HG02571 (cell line): ENCODE data around the gene NTSR1.
A peak's percentile ranks its signal among the peaks of the same experiment; 100 is the strongest.

Source experiments
- ATAC-seq: cut with Tn5 transposase; IDR thresholded peaks from one replicate; pipeline ENCODE4 v1.9.1; 2021; ENCODE audit warnings: mild to moderate bottlenecking, moderate library complexity; ENCODE audit not compliant: unreplicated experiment

The NTSR1 gene

GRCh38 chr20:62737271-62737811 is 28.7 kb downstream of the NTSR1 start:
- ATAC-seq, result no peak

- ATAC-seq, result no peak
Measured at GRCh38 chr20:62738025-62738881, 29.6 kb downstream of the NTSR1 start.

GRCh38 chr20:62739067-62739466 is 30.4 kb downstream of the NTSR1 start:
- ATAC-seq, result no peak

- peak; percentile 23 for ATAC-seq
Measured at GRCh38 chr20:62739581-62740285, 31.1 kb downstream of the NTSR1 start.

GRCh38 chr20:62740286-62741141 is 31.9 kb downstream of the NTSR1 start:
- peak; percentile 56 for ATAC-seq

GRCh38 chr20:62741191-62741691 is 32.6 kb downstream of the NTSR1 start:
- no peak for ATAC-seq

GRCh38 chr20:62741701-62742491 is 33.3 kb downstream of the NTSR1 start:
- ATAC-seq, result no peak

- no peak for ATAC-seq
Measured at GRCh38 chr20:62742550-62742949, 33.9 kb downstream of the NTSR1 start.

- no peak for ATAC-seq
Measured at GRCh38 chr20:62742979-62743776, 34.5 kb downstream of the NTSR1 start.

GRCh38 chr20:62743777-62744317 is 35.2 kb downstream of the NTSR1 start:
- ATAC-seq, result no peak

- no peak for ATAC-seq
Measured at GRCh38 chr20:62744741-62745191, 36.1 kb downstream of the NTSR1 start.

GRCh38 chr20:62745279-62745951 is 36.8 kb downstream of the NTSR1 start:
- ATAC-seq, result no peak

GRCh38 chr20:62745952-62746288 is 37.3 kb downstream of the NTSR1 start:
- ATAC-seq, result no peak

- no peak for ATAC-seq
Measured at GRCh38 chr20:62748311-62748710, 39.7 kb downstream of the NTSR1 start.

- no peak for ATAC-seq
Measured at GRCh38 chr20:62749851-62750445, 41.3 kb downstream of the NTSR1 start.

GRCh38 chr20:62751551-62752150 is 43.0 kb downstream of the NTSR1 start:
- no peak for ATAC-seq

GRCh38 chr20:62752181-62752670 is 43.6 kb downstream of the NTSR1 start:
- no peak for ATAC-seq
